Aorta (tissue), 5 donors: ENCODE measurements around the gene DDR2. TPM values are rescaled to one million over a fixed set of nuclear protein-coding genes. Genes with fewer than 3 reads are reported as not detected.
A peak's percentile ranks its signal among the peaks of the same experiment; 100 is the strongest.
"Not testable (repeated sequence)": the region's sequence is repeated elsewhere in the genome, so short reads cannot be mapped to it uniquely, and the experiment has no call there.

Source experiments
- ATAC-seq: fragments of 200-7000 bp; cut with Tn5 transposase; one replicate; pipeline ENCODE4 v1.9.1; 2022; ENCODE audit warnings: moderate library complexity; ENCODE audit not compliant: low FRiP score
- DNase-seq, 2 donors: peaks; one replicate each; pipeline ENCODE4 v3.0.0-alpha.2; 2020
- H3K27ac ChIP-seq, 2 donors: one replicate each; pipeline ENCODE4 v1.5.1; 2013; ENCODE audit warnings: low read length in 2 of 2, mild to moderate bottlenecking in 2 of 2, moderate library complexity in 2 of 2, control low read depth in 1 of 2, inconsistent platforms in 1 of 2, low read depth in 1 of 2
- H3K27me3 ChIP-seq, 2 donors: one replicate each; pipeline ENCODE4 v1.6.1; 2013; ENCODE audit warnings: control low read depth in 1 of 2, low read length in 1 of 2, mild to moderate bottlenecking in 1 of 2, moderate library complexity in 1 of 2; ENCODE audit not compliant: insufficient read depth in 2 of 2, control insufficient read depth in 1 of 2
- H3K36me3 ChIP-seq, 2 donors: one replicate each; pipeline ENCODE4 v1.6.1; 2013; ENCODE audit warnings: control low read depth in 1 of 2, low read length in 1 of 2, mild to moderate bottlenecking in 1 of 2; ENCODE audit not compliant: insufficient read depth in 2 of 2, control insufficient read depth in 1 of 2
- H3K4me1 ChIP-seq, 2 donors: one replicate each; pipeline ENCODE4 v1.6.1; 2013; ENCODE audit warnings: low read length in 2 of 2, control low read depth in 1 of 2, mild to moderate bottlenecking in 1 of 2, moderate library complexity in 1 of 2; ENCODE audit not compliant: insufficient read depth in 2 of 2, control insufficient read depth in 1 of 2
- H3K4me3 ChIP-seq, 2 donors: one replicate each; pipeline ENCODE4 v1.5.1; 2013; ENCODE audit warnings: low read length in 2 of 2, control low read depth in 1 of 2, mild to moderate bottlenecking in 1 of 2
- H3K9me3 ChIP-seq: one replicate; pipeline ENCODE4 v1.6.1; 2013; ENCODE audit warnings: mild to moderate bottlenecking, low read length; ENCODE audit not compliant: control insufficient read depth
- WGBS, 2 donors: extraction: QIAGEN DNeasy Blood & Tissue Kit; methylation state at CpG; one replicate each; pipeline ENCODE4 v1.1.7; 2013; 5-methylcytosine and 5-hydroxymethylcytosine counted together
- intact Hi-C, 2 donors: fragments of 100-400 bp; cut with DNase I; formaldehyde crosslinking; loops; one replicate each; pipeline versions ENCODE4 v1.14.2 to v1.15.0; 2022
- polyA plus RNA-seq, 2 donors: library from polyadenylated mRNA; stranded (reverse); fragments of 200-250 nt; gene quantifications; one replicate each; pipeline ENCODE4 v1.2.3, GENCODE V29; 2013
- total RNA-seq, 2 donors: library from RNA; stranded (reverse); fragmentation: NEBNext Ultra II Directional; extraction: Animal tissue kit (Norgen Biotek cat#: 25700); gene quantifications; one replicate each; pipeline ENCODE4 v1.2.1, GENCODE V29; 2021
- donor health status: healthy with polysubstance abuse.
- donor health status: Bipolar disorder and iron deficiency.
- donor health status: DM: no; HTN: no; CAD: no.
- donor health status: DM: no; HTN: no; CAD: no.
- donor health status: DM: yes; HTN: yes; CAD: no.

DDR2 gene
- total and polyA plus RNA-seq, 4 donors, result 24.8 to 146 (median 76.5) TPM

- no peak overlapping the region for H3K4me3 ChIP-seq
- H3K27ac ChIP-seq, result no peak overlapping the region
- no peaks in the 10 kb centered on the region for H3K27me3 ChIP-seq
- DNase-seq (no peak), ATAC-seq (no peak)
- H3K4me1 ChIP-seq, result no peaks in the 10 kb centered on the region
- peaks cover 5% of the 10 kb centered on the region in 2 donors for H3K36me3 ChIP-seq
- H3K9me3 ChIP-seq, result no peaks in the 10 kb centered on the region
- intact Hi-C loops, result no loop called here
These were observed 150.4 kb downstream of the DDR2 start for GRCh38 chr1:162782671-162783070.

- H3K9me3 ChIP-seq, H3K27ac ChIP-seq, H3K36me3 ChIP-seq, H3K27me3 ChIP-seq, ATAC-seq, intact Hi-C loops, H3K4me3 ChIP-seq, H3K4me1 ChIP-seq, DNase-seq: not testable (repeated sequence)
- 14 to 32% methylated on average over 1 of the region's 1 CpG for WGBS, 2 donors
These were observed 152.7 kb downstream of the DDR2 start for GRCh38 chr1:162784926-162785325.

- intact Hi-C loops, result not testable (repeated sequence)
These were observed 156.5 kb downstream of the DDR2 start for GRCh38 chr1:162788783-162789182.

GRCh38 chr1:162790303-162790984 lies 158.2 kb downstream of the DDR2 start, which contains the start of gene HSD17B7:
Gene HSD17B7, plus strand, starts transcription at chr1:162790702. Its CDS starts 99 bp downstream, at chr1:162790801.
- H3K36me3 ChIP-seq, H3K9me3 ChIP-seq, H3K27me3 ChIP-seq, H3K4me1 ChIP-seq, intact Hi-C loops: not testable (repeated sequence)
- Histone ChIP-seq H3K27ac (peak within 1 kb of the TSS; percentile 82 to 94), H3K4me3 (peak within 1 kb of the TSS in 1 of 2 donors; percentile 26)
- DNase-seq (peak; percentile 79 to 91), ATAC-seq (peak; percentile 99)
- WGBS, 2 donors, result 0% methylated on average over 24 to 35 of the region's 49 CpGs

More at GRCh38 chr1:162788783-162789182, 156.5 kb downstream of the DDR2 start:
- H3K9me3 ChIP-seq, H3K4me1 ChIP-seq, DNase-seq, H3K27ac ChIP-seq, H3K36me3 ChIP-seq, ATAC-seq, H3K4me3 ChIP-seq, H3K27me3 ChIP-seq: not testable (repeated sequence)
- 94 to 95% methylated on average over 1 of the region's 1 CpG for WGBS, 2 donors

GRCh38 chr1:162790985-162791357 lies 158.7 kb downstream of the DDR2 start:
- ATAC-seq, result peak; percentile 48
- intact Hi-C loops, H3K36me3 ChIP-seq, H3K27ac ChIP-seq, H3K27me3 ChIP-seq, H3K4me1 ChIP-seq, DNase-seq, H3K9me3 ChIP-seq: not testable (repeated sequence)
- WGBS, 2 donors, result 0 to 1% methylated on average over 7 of the region's 8 CpGs
- H3K4me3 ChIP-seq, result peak overlapping the region in 1 of 2 donors; percentile 26

- DNase-seq, H3K4me3 ChIP-seq, H3K4me1 ChIP-seq, H3K9me3 ChIP-seq, intact Hi-C loops, H3K36me3 ChIP-seq, H3K27me3 ChIP-seq, ATAC-seq, H3K27ac ChIP-seq: not testable (repeated sequence)
- 94 to 95% methylated on average over 1 of the region's 1 CpG for WGBS, 2 donors
These were observed 162.0 kb downstream of the DDR2 start for GRCh38 chr1:162794284-162794683.

- intact Hi-C loops, H3K27ac ChIP-seq, H3K36me3 ChIP-seq, ATAC-seq, H3K4me3 ChIP-seq, DNase-seq, H3K4me1 ChIP-seq, H3K9me3 ChIP-seq, H3K27me3 ChIP-seq: not testable (repeated sequence)
- WGBS, 2 donors, result 60 to 72% methylated on average over 4 of the region's 4 CpGs
These were observed 164.5 kb downstream of the DDR2 start for GRCh38 chr1:162796617-162797279.

- H3K9me3 ChIP-seq, H3K27ac ChIP-seq, H3K36me3 ChIP-seq, H3K4me1 ChIP-seq, H3K27me3 ChIP-seq, H3K4me3 ChIP-seq: not testable (repeated sequence)
- ATAC-seq (peak; percentile 90), DNase-seq (peak in 1 of 2 donors; percentile 62)
- 36 to 39% methylated on average over 6 of the region's 6 CpGs for WGBS, 2 donors
- intact Hi-C loops, result loop anchor here (5.0 kb wide), 1 partner anchor 188 kb away; no protein-coding TSS in a partner anchor
These were observed 167.9 kb downstream of the DDR2 start for GRCh38 chr1:162799995-162800830.
